Left renal cortex interstitium (tissue), 4 donors: ENCODE data around the gene RBM20. TPM values are rescaled to one million over a fixed set of nuclear protein-coding genes. Genes with fewer than 3 reads are reported as not detected.
"Not testable (repeated sequence)": the region's sequence is repeated elsewhere in the genome, so short reads cannot be mapped to it uniquely, and the experiment has no call there.

Experiments used
- DNase-seq, 4 donors: peaks; one replicate each; pipeline ENCODE4 v3.0.0-alpha.2; 2013; ENCODE audit warnings: low read depth in 4 of 4, low spot score in 2 of 4, missing footprints in 1 of 4
- polyA plus RNA-seq, 4 donors: library from polyadenylated mRNA; unstranded; fragments of 120-200 nt; gene quantifications; one replicate each; pipeline ENCODE4 v1.2.1, GENCODE V29; 2013; ENCODE audit not compliant: insufficient read length in 4 of 4

The RBM20 gene
- polyA plus RNA-seq, 4 donors: 1.7 to 9.7 (median 5.7) TPM

- no peak for DNase-seq
Measured at GRCh38 chr10:110625356-110625894, 18.7 kb upstream of the RBM20 start.

- no peak for DNase-seq
Measured at GRCh38 chr10:110625951-110626855, 17.9 kb upstream of the RBM20 start.

- no peak for DNase-seq
Measured at GRCh38 chr10:110628161-110628560, 16.0 kb upstream of the RBM20 start.

GRCh38 chr10:110629680-110630191 is 14.4 kb upstream of the RBM20 start:
- no peak for DNase-seq

GRCh38 chr10:110631934-110632333 is 12.2 kb upstream of the RBM20 start:
- DNase-seq: no peak

- DNase-seq: no peak
Measured at GRCh38 chr10:110632591-110633215, 11.4 kb upstream of the RBM20 start.

GRCh38 chr10:110634527-110635209 is 9.5 kb upstream of the RBM20 start:
- DNase-seq: no peak

- no peak for DNase-seq
Measured at GRCh38 chr10:110636572-110636931, 7.6 kb upstream of the RBM20 start.

- no peak for DNase-seq
Measured at GRCh38 chr10:110636932-110637557, 7.1 kb upstream of the RBM20 start.

- DNase-seq: no peak
Measured at GRCh38 chr10:110637558-110638053, 6.5 kb upstream of the RBM20 start.

- DNase-seq: no peak
Measured at GRCh38 chr10:110638319-110638718, 5.8 kb upstream of the RBM20 start.

GRCh38 chr10:110639046-110639445 is 5.1 kb upstream of the RBM20 start:
- DNase-seq: not testable (repeated sequence)

- not testable (repeated sequence) for DNase-seq
Measured at GRCh38 chr10:110639858-110640257, 4.3 kb upstream of the RBM20 start.

- no peak for DNase-seq
Measured at GRCh38 chr10:110641256-110641655, 2.9 kb upstream of the RBM20 start.

GRCh38 chr10:110642204-110643034 is 1.7 kb upstream of the RBM20 start:
- DNase-seq: no peak

- no peak for DNase-seq
Measured at GRCh38 chr10:110643035-110643652, 992 bp upstream of the RBM20 start.

- no peak for DNase-seq
Measured at GRCh38 chr10:110644598-110645462, 694 bp downstream of the RBM20 start.
